H1 (cell line): ENCODE measurements around the gene ACKR2. TPM values are rescaled to one million over a fixed set of nuclear protein-coding genes. Genes with fewer than 3 reads are reported as not detected.

Experiments used
- CBX8 ChIP-seq: fragments of 300-800, 300-1000 bp; sonication (generic); IDR thresholded peaks from 2 replicates; pipeline ENCODE4 v1.7.1; 2016; ENCODE audit warnings: low read depth, low read length, borderline replicate concordance
- YY1 ChIP-seq: IDR thresholded peaks from 2 replicates; pipeline ENCODE4 v1.6.1; 2011; ENCODE audit warnings: low read depth, mild to moderate bottlenecking, low read length
- polyA plus RNA-seq, 7 experiments: library from polyadenylated mRNA; depleted of rRNA in 3 of 7; stranded (reverse) in 5 of 7; unstranded in 2 of 7; fragments of >200 nt in 5 of 7; fragments of 200-250 nt in 2 of 7; gene quantifications; 1 replicate in 5 of 7; 2 replicates in 1 of 7; 4 replicates in 1 of 7; pipeline versions ENCODE4 v1.2.1 to v1.2.3, GENCODE V29; 2011 to 2013; ENCODE audit warnings: missing spikeins in 2 of 7, mixed read lengths in 2 of 7
- total RNA-seq: library from RNA; stranded (reverse); fragmentation: NEBNext Ultra II Directional; extraction: Animal tissue kit (Norgen Biotek cat#: 25700); gene quantifications from 2 replicates; pipeline ENCODE4 v1.2.1, GENCODE V29; 2021
- TF ChIP-seq, protein P1 (sequence below), 3 experiments: IDR thresholded peaks; 1 replicate in 2 of 3; 2 replicates in 1 of 3; pipeline versions ENCODE4 v1.5.1 to v1.6.1; 2011; ENCODE audit warnings: low read length in 3 of 3, mild to moderate bottlenecking in 3 of 3, inconsistent platforms in 2 of 3, low read depth in 1 of 3, moderate library complexity in 1 of 3; ENCODE audit not compliant: insufficient read depth in 1 of 3; ENCODE audit errors: control extremely low read depth in 1 of 3

ACKR2 gene
- total and polyA plus RNA-seq, 2 of the 8 experiments (the other 6 are each of a cell fraction or from before 2014, with no cell fraction given) = 0.09 to 0.12 TPM

- TF ChIP-seq, protein P1, sequence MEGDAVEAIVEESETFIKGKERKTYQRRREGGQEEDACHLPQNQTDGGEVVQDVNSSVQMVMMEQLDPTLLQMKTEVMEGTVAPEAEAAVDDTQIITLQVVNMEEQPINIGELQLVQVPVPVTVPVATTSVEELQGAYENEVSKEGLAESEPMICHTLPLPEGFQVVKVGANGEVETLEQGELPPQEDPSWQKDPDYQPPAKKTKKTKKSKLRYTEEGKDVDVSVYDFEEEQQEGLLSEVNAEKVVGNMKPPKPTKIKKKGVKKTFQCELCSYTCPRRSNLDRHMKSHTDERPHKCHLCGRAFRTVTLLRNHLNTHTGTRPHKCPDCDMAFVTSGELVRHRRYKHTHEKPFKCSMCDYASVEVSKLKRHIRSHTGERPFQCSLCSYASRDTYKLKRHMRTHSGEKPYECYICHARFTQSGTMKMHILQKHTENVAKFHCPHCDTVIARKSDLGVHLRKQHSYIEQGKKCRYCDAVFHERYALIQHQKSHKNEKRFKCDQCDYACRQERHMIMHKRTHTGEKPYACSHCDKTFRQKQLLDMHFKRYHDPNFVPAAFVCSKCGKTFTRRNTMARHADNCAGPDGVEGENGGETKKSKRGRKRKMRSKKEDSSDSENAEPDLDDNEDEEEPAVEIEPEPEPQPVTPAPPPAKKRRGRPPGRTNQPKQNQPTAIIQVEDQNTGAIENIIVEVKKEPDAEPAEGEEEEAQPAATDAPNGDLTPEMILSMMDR (IDR thresholded peaks at IDR 0.05; ENCODE audit: control extremely low read depth in 1 of 3, insufficient read depth in 1 of 3, low read depth in 1 of 3, low read length in 3 of 3) = peak in 2 of 3 experiments; percentile 71 to 96; a peak in 3 of 4 replicates
- TF ChIP-seq YY1 = no peak
- TF ChIP-seq CBX8 = no peak
Observed at GRCh38 chr3:42839616-42840015, 30.4 kb downstream of the ACKR2 start (continued).
